GM23338 (cell line): ENCODE measurements around the gene OPRD1. TPM values are rescaled to one million over a fixed set of nuclear protein-coding genes. Genes with fewer than 3 reads are reported as not detected.

ENCODE experiments used
- ATAC-seq: fragments of 200-7000 bp; cut with Tn5 transposase; 3 replicates; pipeline ENCODE4 v1.9.1; 2020
- DNase-seq: peaks from one replicate; pipeline ENCODE4 v3.0.0-alpha.2; 2015; ENCODE audit warnings: low spot score
- H2AFZ ChIP-seq: fragments of 200-600 bp; sonication (generic); 2 replicates; pipeline ENCODE4 v1.8.0; 2016; ENCODE audit warnings: antibody characterized with exemption, mild to moderate bottlenecking, moderate library complexity
- H3F3A ChIP-seq: fragments of 200-600 bp; sonication (generic); replicated peaks from 2 replicates; pipeline ENCODE4 v1.8.0; 2017; ENCODE audit warnings: antibody characterized with exemption, mixed run types, low read depth
- H3K27ac ChIP-seq: fragments of 200-600 bp; sonication (generic); 2 replicates; pipeline ENCODE4 v1.6.1; 2016; ENCODE audit warnings: low read depth
- H3K27me3 ChIP-seq: fragments of 200-600 bp; sonication (generic); 2 replicates; pipeline ENCODE4 v1.8.0; 2016; ENCODE audit warnings: mild to moderate bottlenecking, mixed run types, moderate library complexity; ENCODE audit not compliant: insufficient read depth
- H3K36me3 ChIP-seq: fragments of 200-600 bp; sonication (generic); 2 replicates; pipeline ENCODE4 v1.8.0; 2016; ENCODE audit warnings: mild to moderate bottlenecking; ENCODE audit not compliant: insufficient read depth
- H3K4me1 ChIP-seq: fragments of 200-600 bp; sonication (generic); 2 replicates; pipeline ENCODE4 v1.8.0; 2016; ENCODE audit warnings: mild to moderate bottlenecking, moderate library complexity; ENCODE audit not compliant: insufficient read depth
- H3K4me2 ChIP-seq: fragments of 200-600 bp; sonication (generic); 2 replicates; pipeline ENCODE4 v1.7.1; 2017; ENCODE audit warnings: mixed run types
- H3K4me3 ChIP-seq: fragments of 200-600 bp; sonication (generic); 2 replicates; pipeline ENCODE4 v1.6.1; 2016; ENCODE audit warnings: mixed run types
- H3K79me2 ChIP-seq: fragments of 200-600 bp; sonication (generic); replicated peaks from 2 replicates; pipeline ENCODE4 v1.8.0; 2017; ENCODE audit warnings: mild to moderate bottlenecking; ENCODE audit not compliant: insufficient read depth
- H3K9me2 ChIP-seq: fragments of 200-600 bp; sonication (generic); 2 replicates; pipeline ENCODE4 v1.8.0; 2017; ENCODE audit not compliant: insufficient read depth
- H4K20me1 ChIP-seq: fragments of 200-600 bp; sonication (generic); replicated peaks from 2 replicates; pipeline ENCODE4 v1.8.0; 2017; ENCODE audit warnings: mild to moderate bottlenecking; ENCODE audit not compliant: insufficient read depth
- H3K27ac Mint-ChIP-seq: 2 replicates; pipeline ENCODE4 v1.8.0; 2020; ENCODE audit warnings: inconsistent platforms, mild to moderate bottlenecking, moderate library complexity, mixed read lengths
- H3K27me3 Mint-ChIP-seq: 3 replicates; pipeline ENCODE4 v1.8.0; 2022; ENCODE audit warnings: low read depth, mild to moderate bottlenecking, moderate library complexity, mixed read lengths, inconsistent platforms; ENCODE audit not compliant: insufficient read depth, poor library complexity
- H3K36me3 Mint-ChIP-seq: 3 replicates; pipeline ENCODE4 v1.8.0; 2021; ENCODE audit warnings: low read depth, mild to moderate bottlenecking, inconsistent platforms, moderate library complexity, mixed read lengths
- H3K4me1 Mint-ChIP-seq: 3 replicates; pipeline ENCODE4 v1.8.0; 2020; ENCODE audit warnings: mild to moderate bottlenecking, inconsistent platforms, mixed read lengths
- H3K4me3 Mint-ChIP-seq: 3 replicates; pipeline ENCODE4 v1.8.0; 2021; ENCODE audit warnings: moderate library complexity, mild to moderate bottlenecking, inconsistent platforms, mixed read lengths
- H3K9me3 Mint-ChIP-seq: 3 replicates; pipeline ENCODE4 v1.8.0; 2020; ENCODE audit warnings: moderate library complexity, mild to moderate bottlenecking, inconsistent platforms, mixed read lengths
- CREB1 ChIP-seq: fragments of 250-450 bp; sonication (Bioruptor Pico); IDR thresholded peaks from 2 replicates; pipeline ENCODE4 v1.5.0; 2020; ENCODE audit warnings: low read depth, mild to moderate bottlenecking, moderate library complexity
- CTCF ChIP-seq, 2 experiments: fragments of 200-600 bp in 1 of 2; sonication (generic) in 1 of 2; conservative IDR thresholded peaks; 2 replicates each; pipeline versions ENCODE4 v1.5.1 to v1.6.1; 2016 to 2017; ENCODE audit warnings: antibody characterized with exemption in 2 of 2, low read depth in 2 of 2, mild to moderate bottlenecking in 2 of 2, moderate library complexity in 1 of 2
- POLR2AphosphoS5 ChIP-seq: IDR thresholded peaks from 2 replicates; pipeline ENCODE4 v1.6.1; 2016; ENCODE audit warnings: antibody characterized with exemption, low read depth
- polyA plus RNA-seq: library from polyadenylated mRNA; unstranded; fragments of >200 nt; fragmentation: Nextera tagmentation; extraction: Ambion mirVana; gene quantifications from 2 replicates; pipeline ENCODE4 v1.2.1, GENCODE V29; 2016
- total RNA-seq: library from RNA; depleted of rRNA; stranded (reverse); fragments of >200 nt; shearing (Covaris generic); gene quantifications from 2 replicates; pipeline ENCODE4 v1.2.3, GENCODE V29; 2014
- TF ChIP-seq, protein P1 (sequence below): fragments of 250-450 bp; sonication (Bioruptor Pico); IDR thresholded peaks from 2 replicates; pipeline ENCODE4 v1.5.0; 2020; ENCODE audit warnings: mild to moderate bottlenecking, moderate library complexity

Gene OPRD1
- total and polyA plus RNA-seq, 2 experiments from 2014 or later, result 0.55 to 2.3 TPM

DNA sequence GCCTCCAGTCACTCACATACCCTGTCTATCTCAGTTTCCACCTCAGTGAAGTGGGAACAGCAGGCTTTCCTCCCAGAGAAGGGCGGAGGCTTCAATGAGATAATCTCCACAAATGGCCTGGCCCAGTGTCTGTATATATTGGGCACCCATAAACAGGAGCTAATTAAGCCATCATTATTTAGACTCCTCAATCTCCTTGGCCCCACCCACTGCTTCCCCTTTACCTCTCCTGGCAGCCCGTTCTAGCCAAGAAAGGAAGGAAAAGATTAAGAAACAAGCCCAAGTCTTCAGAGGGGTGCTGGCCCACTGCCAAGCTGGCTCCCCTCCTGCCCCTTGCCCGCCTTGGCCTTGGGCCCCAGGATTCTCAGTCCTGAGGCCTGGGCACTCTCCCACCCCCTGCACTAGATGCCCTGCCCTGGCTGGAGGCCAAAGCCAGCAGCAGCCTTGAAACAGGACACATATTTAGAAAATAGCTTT lies 86.5 kb downstream of the OPRD1 start (continued):
- TF ChIP-seq, protein P1, sequence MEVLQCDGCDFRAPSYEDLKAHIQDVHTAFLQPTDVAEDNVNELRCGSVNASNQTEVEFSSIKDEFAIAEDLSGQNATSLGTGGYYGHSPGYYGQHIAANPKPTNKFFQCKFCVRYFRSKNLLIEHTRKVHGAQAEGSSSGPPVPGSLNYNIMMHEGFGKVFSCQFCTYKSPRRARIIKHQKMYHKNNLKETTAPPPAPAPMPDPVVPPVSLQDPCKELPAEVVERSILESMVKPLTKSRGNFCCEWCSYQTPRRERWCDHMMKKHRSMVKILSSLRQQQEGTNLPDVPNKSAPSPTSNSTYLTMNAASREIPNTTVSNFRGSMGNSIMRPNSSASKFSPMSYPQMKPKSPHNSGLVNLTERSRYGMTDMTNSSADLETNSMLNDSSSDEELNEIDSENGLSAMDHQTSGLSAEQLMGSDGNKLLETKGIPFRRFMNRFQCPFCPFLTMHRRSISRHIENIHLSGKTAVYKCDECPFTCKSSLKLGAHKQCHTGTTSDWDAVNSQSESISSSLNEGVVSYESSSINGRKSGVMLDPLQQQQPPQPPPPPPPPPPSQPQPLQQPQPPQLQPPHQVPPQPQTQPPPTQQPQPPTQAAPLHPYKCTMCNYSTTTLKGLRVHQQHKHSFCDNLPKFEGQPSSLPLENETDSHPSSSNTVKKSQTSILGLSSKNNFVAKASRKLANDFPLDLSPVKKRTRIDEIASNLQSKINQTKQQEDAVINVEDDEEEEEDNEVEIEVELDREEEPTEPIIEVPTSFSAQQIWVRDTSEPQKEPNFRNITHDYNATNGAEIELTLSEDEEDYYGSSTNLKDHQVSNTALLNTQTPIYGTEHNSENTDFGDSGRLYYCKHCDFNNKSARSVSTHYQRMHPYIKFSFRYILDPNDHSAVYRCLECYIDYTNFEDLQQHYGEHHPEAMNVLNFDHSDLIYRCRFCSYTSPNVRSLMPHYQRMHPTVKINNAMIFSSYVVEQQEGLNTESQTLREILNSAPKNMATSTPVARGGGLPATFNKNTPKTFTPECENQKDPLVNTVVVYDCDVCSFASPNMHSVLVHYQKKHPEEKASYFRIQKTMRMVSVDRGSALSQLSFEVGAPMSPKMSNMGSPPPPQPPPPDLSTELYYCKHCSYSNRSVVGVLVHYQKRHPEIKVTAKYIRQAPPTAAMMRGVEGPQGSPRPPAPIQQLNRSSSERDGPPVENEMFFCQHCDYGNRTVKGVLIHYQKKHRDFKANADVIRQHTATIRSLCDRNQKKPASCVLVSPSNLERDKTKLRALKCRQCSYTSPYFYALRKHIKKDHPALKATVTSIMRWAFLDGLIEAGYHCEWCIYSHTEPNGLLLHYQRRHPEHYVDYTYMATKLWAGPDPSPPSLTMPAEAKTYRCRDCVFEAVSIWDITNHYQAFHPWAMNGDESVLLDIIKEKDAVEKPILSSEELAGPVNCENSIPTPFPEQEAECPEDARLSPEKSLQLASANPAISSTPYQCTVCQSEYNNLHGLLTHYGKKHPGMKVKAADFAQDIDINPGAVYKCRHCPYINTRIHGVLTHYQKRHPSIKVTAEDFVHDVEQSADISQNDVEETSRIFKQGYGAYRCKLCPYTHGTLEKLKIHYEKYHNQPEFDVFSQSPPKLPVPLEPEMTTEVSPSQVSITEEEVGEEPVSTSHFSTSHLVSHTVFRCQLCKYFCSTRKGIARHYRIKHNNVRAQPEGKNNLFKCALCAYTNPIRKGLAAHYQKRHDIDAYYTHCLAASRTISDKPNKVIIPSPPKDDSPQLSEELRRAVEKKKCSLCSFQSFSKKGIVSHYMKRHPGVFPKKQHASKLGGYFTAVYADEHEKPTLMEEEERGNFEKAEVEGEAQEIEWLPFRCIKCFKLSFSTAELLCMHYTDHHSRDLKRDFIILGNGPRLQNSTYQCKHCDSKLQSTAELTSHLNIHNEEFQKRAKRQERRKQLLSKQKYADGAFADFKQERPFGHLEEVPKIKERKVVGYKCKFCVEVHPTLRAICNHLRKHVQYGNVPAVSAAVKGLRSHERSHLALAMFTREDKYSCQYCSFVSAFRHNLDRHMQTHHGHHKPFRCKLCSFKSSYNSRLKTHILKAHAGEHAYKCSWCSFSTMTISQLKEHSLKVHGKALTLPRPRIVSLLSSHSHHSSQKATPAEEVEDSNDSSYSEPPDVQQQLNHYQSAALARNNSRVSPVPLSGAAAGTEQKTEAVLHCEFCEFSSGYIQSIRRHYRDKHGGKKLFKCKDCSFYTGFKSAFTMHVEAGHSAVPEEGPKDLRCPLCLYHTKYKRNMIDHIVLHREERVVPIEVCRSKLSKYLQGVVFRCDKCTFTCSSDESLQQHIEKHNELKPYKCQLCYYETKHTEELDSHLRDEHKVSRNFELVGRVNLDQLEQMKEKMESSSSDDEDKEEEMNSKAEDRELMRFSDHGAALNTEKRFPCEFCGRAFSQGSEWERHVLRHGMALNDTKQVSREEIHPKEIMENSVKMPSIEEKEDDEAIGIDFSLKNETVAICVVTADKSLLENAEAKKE (CRISPR knock-in tag), result no peak
- no peak for TF ChIP-seq CREB1
- no peak for TF ChIP-seq POLR2AphosphoS5

DNA sequence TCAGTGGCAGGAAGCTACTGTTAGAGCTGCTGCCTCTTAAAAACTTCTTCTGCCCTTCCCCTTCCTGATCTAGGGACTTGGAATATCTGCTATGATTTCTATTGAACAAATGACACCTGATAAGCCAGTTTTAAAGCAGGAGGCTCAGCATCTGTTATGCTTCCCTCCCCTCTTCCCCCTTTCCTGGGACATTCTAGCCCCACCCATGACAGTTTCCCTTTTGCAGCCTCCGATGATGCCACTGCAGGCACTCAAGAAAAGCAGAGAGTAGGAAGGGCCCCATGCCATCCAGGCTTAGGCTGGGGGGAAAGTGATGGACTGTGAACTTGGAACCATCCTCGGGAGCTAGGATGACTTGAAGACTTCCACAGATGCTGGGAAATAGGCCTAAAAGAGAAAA lies 87.3 kb downstream of the OPRD1 start:
- no peak for ATAC-seq
- DNase-seq, result no peak
- H3K36me3 Mint-ChIP-seq, result no peaks in the 10 kb centered on the region
- no peaks in the 10 kb centered on the region for H3K4me1 ChIP-seq
- H3K27ac Mint-ChIP-seq, result no peak overlapping the region
- H3K4me3 Mint-ChIP-seq, result no peak overlapping the region
- no peak overlapping the region for H3K4me2 ChIP-seq
- no peak for TF ChIP-seq CTCF (conservative IDR thresholded peaks at IDR 0.05; ENCODE audit: low read depth in 2 of 2)
- no peaks in the 10 kb centered on the region for H3K27me3 Mint-ChIP-seq
- no peaks in the 10 kb centered on the region for H3K36me3 ChIP-seq
- H3K9me3 Mint-ChIP-seq, result 0 out of 3 replicates have a peak, but pooled peaks cover under 1% of the 10 kb centered on the region
- no peaks in the 10 kb centered on the region for H3K9me2 ChIP-seq
- no peak overlapping the region for H3K4me3 ChIP-seq
- H3K4me1 Mint-ChIP-seq, result peaks cover 7% of the 10 kb centered on the region; the same call in 1 of the 3 replicates
- no peaks in the 10 kb centered on the region for H3F3A ChIP-seq
- H3K27me3 ChIP-seq, result no peaks in the 10 kb centered on the region
- H2AFZ ChIP-seq, result no peak overlapping the region
- no peaks in the 10 kb centered on the region for H4K20me1 ChIP-seq
- H3K79me2 ChIP-seq, result no peaks in the 10 kb centered on the region
- H3K27ac ChIP-seq, result no peak overlapping the region
